Measurements from ENCODE around the gene FMNL2. TPM values are rescaled to one million over a fixed set of nuclear protein-coding genes. Genes with fewer than 3 reads are reported as not detected.

The FMNL2 gene
- total RNA-seq, 2 experiments from 2014 or later, result 2.2 TPM

DNA sequence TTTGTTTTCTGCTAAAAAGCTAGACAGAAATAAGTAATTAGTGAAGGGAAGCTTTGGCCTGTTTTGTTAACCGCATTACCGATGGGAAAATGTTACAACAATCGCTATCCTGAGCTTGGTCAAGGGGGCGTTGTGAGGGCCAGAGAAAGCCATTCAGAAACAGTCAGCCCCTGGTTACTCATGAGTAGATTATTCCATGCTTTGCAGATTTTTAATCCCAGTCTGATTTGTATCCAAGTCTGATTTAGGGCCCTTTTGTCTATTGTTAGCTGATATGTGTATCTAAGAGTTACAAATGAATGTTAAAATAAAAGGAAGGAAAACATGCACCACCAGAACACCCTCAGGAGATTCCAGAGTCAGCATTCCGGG is 283.2 kb downstream of the FMNL2 start:
- Mint-ChIP-seq H3K9me3 (no peaks in the 10 kb centered on the region), H3K4me3 (no peak overlapping the region), H3K27me3 (peaks cover 2% of the 10 kb centered on the region), H3K27ac (no peak overlapping the region), H3K36me3 (no peaks in the 10 kb centered on the region), H3K4me1 (ENCODE audit: low read depth) (no peaks in the 10 kb centered on the region)
- no peak for DNase-seq
- intact Hi-C loops (cut with micrococcal nuclease), result no loop called here
- POLR2A ChIA-PET, result no interaction called here
- CTCF ChIA-PET, result interaction anchor here (0.8 to 2.1 kb wide), 2 partner anchors 17 to 577 kb away, joined by 3 to 9 read pairs; no protein-coding TSS in a partner anchor

DNA sequence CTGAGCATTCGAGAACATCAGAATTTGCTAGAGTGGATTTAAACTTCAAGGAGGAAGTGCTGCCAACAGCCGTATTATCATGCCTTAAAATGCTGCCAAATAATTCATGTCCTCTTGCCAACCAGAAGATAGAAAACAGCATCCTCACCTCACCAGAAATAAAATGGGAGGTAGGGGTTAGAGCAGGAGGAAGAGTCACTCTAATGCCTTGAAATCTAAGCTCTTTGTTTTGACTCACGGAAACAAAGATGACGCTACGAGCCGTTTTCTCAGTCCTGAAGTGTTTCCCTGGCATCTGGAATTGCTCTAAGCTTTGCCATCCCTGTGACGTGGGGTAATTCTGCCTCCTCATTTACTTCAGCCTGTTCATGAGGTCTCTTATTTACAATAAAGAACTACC is 285.2 kb downstream of the FMNL2 start:
- no peak for DNase-seq
- H3K27me3 Mint-ChIP-seq, result peaks cover 6% of the 10 kb centered on the region
- ChIA-PET POLR2A (no interaction called here), CTCF (no interaction called here)
- H3K27ac Mint-ChIP-seq, result no peak overlapping the region
- H3K4me1 Mint-ChIP-seq (ENCODE audit: low read depth), result no peaks in the 10 kb centered on the region
- intact Hi-C loops (cut with micrococcal nuclease), result no loop called here
- no peaks in the 10 kb centered on the region for H3K36me3 Mint-ChIP-seq
- H3K9me3 Mint-ChIP-seq, result no peaks in the 10 kb centered on the region
- no peak overlapping the region for H3K4me3 Mint-ChIP-seq

DNA sequence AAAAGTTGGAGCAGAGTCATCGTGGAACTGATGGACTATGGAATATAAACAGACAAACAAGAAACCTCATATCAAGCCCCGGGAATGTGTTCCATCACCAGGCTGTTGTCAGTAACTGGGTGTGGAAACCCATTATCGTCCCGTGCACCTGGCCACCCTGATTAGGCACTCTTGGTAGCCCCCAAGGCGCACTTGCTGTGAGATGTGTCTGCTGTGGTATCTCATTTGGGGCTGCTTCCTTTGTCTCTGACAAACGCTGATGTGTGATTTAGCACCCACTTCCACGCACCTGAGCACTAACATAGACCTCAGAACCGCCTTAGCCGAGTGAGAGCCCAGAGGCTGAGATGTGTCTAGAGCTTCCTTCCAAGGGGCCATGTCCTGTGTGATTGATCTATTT is 286.0 kb downstream of the FMNL2 start:
- POLR2A ChIA-PET, result no interaction called here
- no peak overlapping the region for H3K4me3 Mint-ChIP-seq
- intact Hi-C loops (cut with micrococcal nuclease), result no loop called here
- H3K4me1 Mint-ChIP-seq (ENCODE audit: low read depth), result no peaks in the 10 kb centered on the region
- DNase-seq, result no peak
- no peak overlapping the region for H3K27ac Mint-ChIP-seq
- H3K27me3 Mint-ChIP-seq, result peaks cover 6% of the 10 kb centered on the region
- H3K9me3 Mint-ChIP-seq, result no peaks in the 10 kb centered on the region
- H3K36me3 Mint-ChIP-seq, result no peaks in the 10 kb centered on the region
- CTCF ChIA-PET, result no interaction called here

DNA sequence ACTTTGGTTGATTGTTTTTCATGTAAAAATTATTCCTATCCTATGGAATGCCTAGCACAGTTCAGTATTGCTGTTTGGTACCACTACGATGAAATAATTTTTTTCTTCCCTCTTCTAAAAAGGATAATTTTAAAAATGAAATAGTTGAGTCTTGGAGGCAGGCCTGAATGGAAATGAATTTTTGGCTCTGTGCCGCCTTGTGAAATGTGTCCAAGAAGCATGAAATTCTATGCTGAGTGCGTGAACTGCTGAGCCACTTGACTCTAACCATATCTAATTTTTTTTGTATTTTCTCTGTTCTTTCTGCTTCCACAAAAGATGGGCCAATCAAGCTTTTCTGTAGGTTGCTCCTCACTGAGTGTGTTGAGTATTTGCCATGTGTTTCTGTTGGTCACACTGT is 287.2 kb downstream of the FMNL2 start:
- Mint-ChIP-seq H3K27me3 (peaks cover 6% of the 10 kb centered on the region), H3K36me3 (no peaks in the 10 kb centered on the region), H3K4me1 (ENCODE audit: low read depth) (no peaks in the 10 kb centered on the region), H3K4me3 (no peak overlapping the region), H3K27ac (no peak overlapping the region), H3K9me3 (no peaks in the 10 kb centered on the region)
- DNase-seq, result no peak
- ChIA-PET CTCF (no interaction called here), POLR2A (no interaction called here)
- intact Hi-C loops (cut with micrococcal nuclease), result no loop called here

DNA sequence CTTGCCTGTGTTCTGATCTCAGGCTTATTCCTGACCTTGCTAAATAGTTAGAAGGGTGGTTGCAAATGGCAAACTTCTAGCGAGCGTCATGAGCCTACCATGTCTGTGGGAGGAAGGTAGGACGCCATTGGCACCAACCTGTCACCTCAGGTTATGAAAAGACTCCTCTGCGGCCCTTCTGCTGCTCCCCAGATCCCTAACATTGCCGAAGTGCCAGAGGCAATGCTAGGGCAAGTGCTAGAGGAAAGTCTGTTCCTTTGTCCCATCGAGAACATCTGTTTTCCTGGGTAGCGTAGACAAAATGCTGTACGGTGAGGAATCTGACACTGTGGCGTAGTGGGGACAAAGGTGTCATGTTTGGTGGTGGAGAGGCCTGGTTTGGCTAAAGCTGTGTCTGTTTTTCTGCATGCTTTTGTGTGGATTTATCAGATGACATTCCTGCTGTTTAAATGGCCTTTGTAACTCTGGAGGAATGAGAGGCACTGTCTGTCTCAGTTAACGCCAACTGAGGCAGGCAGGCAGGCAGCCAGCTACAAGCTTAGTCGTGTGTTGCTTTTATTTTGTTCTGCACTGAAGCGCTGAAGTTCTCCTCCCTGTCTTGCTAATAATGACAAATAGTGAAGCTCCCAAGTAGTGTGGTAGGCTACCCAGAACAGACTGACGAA is 288.2 kb downstream of the FMNL2 start:
- Mint-ChIP-seq H3K9me3 (no peaks in the 10 kb centered on the region), H3K36me3 (no peaks in the 10 kb centered on the region), H3K4me1 (ENCODE audit: low read depth) (no peaks in the 10 kb centered on the region), H3K4me3 (no peak overlapping the region), H3K27ac (no peak overlapping the region), H3K27me3 (peaks cover 6% of the 10 kb centered on the region)
- intact Hi-C loops (cut with micrococcal nuclease), result no loop called here
- DNase-seq, result no peak
- ChIA-PET POLR2A (no interaction called here), CTCF (interaction anchor here (1.3 kb wide), 1 partner anchor 12 kb away, joined by 3 read pairs; no protein-coding TSS in a partner anchor)

DNA sequence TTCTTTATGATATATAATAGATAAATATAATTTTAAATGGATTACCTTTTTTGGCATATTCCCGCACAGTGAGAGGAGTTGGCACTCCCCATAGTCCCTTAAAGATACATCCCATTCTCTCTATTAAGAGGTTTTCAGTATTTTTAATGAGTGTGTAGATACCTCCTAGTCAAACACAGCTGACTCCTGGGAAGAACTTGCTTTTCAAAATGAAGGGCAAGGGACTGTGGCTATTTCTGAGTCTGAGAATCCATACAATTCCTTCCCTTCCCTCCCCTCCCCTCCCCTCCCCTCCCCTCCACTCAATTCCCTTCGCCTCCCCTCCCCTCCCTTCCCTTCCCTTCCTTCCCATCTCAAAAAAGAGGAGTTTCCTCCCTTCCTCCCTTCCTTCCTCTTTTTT is 288.8 kb downstream of the FMNL2 start:
- H3K4me1 Mint-ChIP-seq (ENCODE audit: low read depth), result no peaks in the 10 kb centered on the region
- H3K36me3 Mint-ChIP-seq, result no peaks in the 10 kb centered on the region
- H3K4me3 Mint-ChIP-seq, result no peak overlapping the region
- no peak overlapping the region for H3K27ac Mint-ChIP-seq
- CTCF ChIA-PET, result interaction anchor here (1.3 kb wide), 1 partner anchor 12 kb away, joined by 3 read pairs; no protein-coding TSS in a partner anchor
- no peaks in the 10 kb centered on the region for H3K9me3 Mint-ChIP-seq
- intact Hi-C loops (cut with micrococcal nuclease), result no loop called here
- DNase-seq, result no peak
- POLR2A ChIA-PET, result no interaction called here
- peaks cover 6% of the 10 kb centered on the region for H3K27me3 Mint-ChIP-seq

DNA sequence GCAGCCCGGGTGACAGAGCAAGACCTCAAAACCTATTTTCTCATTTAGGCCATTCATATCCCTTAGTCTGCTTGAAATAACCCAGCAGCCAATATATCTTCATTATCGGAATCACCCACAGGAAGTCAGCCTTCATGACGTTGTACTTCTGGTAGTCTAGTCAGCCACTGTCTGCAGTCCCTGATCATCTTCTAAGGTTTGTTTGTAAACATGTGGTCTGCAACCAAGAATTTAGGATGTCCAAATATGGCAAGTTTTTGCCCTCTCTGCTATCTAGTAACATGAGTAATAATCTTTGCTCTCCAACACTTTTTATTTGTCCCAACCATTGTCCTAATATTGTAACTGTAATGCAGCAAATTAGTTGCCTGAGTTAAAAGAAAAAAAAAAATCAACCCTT is 289.8 kb downstream of the FMNL2 start:
- CTCF ChIA-PET, result interaction anchor here (2.8 kb wide), 1 partner anchor 11 kb away, joined by 14 read pairs; no protein-coding TSS in a partner anchor
- POLR2A ChIA-PET, result no interaction called here
- H3K36me3 Mint-ChIP-seq, result no peaks in the 10 kb centered on the region
- H3K4me3 Mint-ChIP-seq, result no peak overlapping the region
- H3K9me3 Mint-ChIP-seq, result no peaks in the 10 kb centered on the region
- intact Hi-C loops (cut with micrococcal nuclease), result no loop called here
- peaks cover 8% of the 10 kb centered on the region for H3K4me1 Mint-ChIP-seq (ENCODE audit: low read depth)
- H3K27me3 Mint-ChIP-seq, result peaks cover 6% of the 10 kb centered on the region
- DNase-seq, result no peak
- H3K27ac Mint-ChIP-seq, result no peak overlapping the region

DNA sequence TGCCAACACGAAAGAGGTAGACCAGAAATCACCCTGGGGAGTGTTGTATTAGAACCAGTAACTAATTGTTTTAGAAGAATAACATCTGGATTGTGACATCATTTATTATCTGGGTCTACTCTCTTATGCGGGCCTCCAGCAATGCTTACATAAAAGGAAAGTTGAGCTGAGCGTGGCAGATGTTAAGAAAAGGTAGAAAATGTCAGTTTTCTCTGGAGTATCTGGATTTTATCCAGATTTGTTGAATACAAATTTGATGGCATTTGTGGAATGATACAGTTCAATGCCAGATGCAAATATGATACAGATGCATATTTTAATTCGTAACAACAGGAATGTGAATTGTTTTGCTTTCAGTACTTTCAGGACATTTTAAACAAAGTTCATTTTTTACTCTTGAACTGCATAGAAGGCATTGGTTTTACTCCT is 292.0 kb downstream of the FMNL2 start:
- no peak for DNase-seq
- Mint-ChIP-seq H3K27ac (no peak overlapping the region), H3K9me3 (no peaks in the 10 kb centered on the region), H3K36me3 (no peaks in the 10 kb centered on the region), H3K27me3 (peaks cover 6% of the 10 kb centered on the region), H3K4me1 (ENCODE audit: low read depth) (peaks cover 9% of the 10 kb centered on the region), H3K4me3 (no peak overlapping the region)
- POLR2A ChIA-PET, result no interaction called here
- CTCF ChIA-PET, result interaction anchor here (1.1 to 2.8 kb wide), 5 partner anchors 8 to 590 kb away, joined by 3 to 14 read pairs (median 4); partner anchors contain the start of gene STAM2
- intact Hi-C loops (cut with micrococcal nuclease), result loop anchor here (2.0 kb wide), 2 partner anchors 436 to 450 kb away; no protein-coding TSS in a partner anchor

DNA sequence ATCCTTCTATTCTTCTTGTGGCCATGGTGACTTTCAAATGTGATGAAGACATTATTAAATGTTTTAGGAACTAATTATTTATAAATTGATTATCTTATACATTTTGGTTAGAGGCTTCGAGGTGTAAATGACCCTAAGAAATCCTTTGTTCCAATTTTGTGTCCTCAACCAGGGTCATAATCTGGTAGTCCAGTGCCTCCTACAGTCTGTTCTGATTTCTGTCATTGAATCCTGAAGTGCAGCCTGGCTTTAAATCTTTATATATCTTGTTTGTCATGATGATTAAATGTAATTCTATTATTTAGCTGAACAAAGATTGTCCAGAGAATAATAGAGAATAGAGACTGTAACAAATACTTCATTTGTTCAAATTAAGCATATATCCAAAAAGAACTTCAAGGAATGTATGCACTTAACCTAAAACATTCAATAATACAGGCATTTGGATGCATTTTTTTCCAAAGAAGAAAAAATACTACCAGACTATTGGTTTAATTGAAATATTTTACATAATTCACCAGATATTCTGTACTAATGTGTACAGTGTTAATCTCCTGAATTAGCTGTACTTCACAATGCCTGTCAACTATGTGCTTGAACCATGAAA is 292.5 kb downstream of the FMNL2 start:
- Mint-ChIP-seq H3K4me1 (ENCODE audit: low read depth) (peaks cover 9% of the 10 kb centered on the region), H3K27me3 (peaks cover 4% of the 10 kb centered on the region), H3K9me3 (no peaks in the 10 kb centered on the region), H3K27ac (no peak overlapping the region), H3K4me3 (no peak overlapping the region), H3K36me3 (no peaks in the 10 kb centered on the region)
- ChIA-PET POLR2A (no interaction called here), CTCF (interaction anchor here (1.1 to 2.8 kb wide), 5 partner anchors 8 to 591 kb away, joined by 3 to 14 read pairs (median 4); no protein-coding TSS in a partner anchor)
- intact Hi-C loops (cut with micrococcal nuclease), result loop anchor here (2.0 kb wide), 2 partner anchors 437 to 451 kb away; no protein-coding TSS in a partner anchor
- DNase-seq, result no peak

DNA sequence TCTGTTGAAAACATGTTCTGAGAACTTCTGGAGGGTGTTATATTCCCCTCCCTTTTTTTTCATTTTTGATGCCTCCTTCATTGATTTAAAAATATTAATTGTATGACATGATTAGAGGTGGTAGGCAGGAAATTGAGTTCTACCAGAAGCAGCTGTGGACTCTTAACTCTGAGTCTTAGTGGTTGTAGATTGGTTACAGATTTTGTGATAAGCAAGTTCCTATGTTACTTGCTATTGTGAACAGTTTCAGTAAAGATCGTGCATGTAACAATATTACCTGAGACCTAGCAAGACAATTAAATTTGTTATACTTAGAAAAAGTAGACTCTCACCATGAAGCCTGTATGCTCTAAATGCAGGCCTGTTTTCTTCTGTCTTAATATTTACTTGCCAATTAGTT is 294.2 kb downstream of the FMNL2 start:
- peaks cover 3% of the 10 kb centered on the region for H3K27me3 Mint-ChIP-seq
- peaks cover 9% of the 10 kb centered on the region for H3K4me1 Mint-ChIP-seq (ENCODE audit: low read depth)
- CTCF ChIA-PET, result no interaction called here
- intact Hi-C loops (cut with micrococcal nuclease), result no loop called here
- no peaks in the 10 kb centered on the region for H3K9me3 Mint-ChIP-seq
- POLR2A ChIA-PET, result interaction anchor here (1.2 kb wide), 1 partner anchor 55 kb away, joined by 3 read pairs; no protein-coding TSS in a partner anchor
- H3K27ac Mint-ChIP-seq, result no peak overlapping the region
- H3K4me3 Mint-ChIP-seq, result no peak overlapping the region
- no peaks in the 10 kb centered on the region for H3K36me3 Mint-ChIP-seq
- no peak for DNase-seq

DNA sequence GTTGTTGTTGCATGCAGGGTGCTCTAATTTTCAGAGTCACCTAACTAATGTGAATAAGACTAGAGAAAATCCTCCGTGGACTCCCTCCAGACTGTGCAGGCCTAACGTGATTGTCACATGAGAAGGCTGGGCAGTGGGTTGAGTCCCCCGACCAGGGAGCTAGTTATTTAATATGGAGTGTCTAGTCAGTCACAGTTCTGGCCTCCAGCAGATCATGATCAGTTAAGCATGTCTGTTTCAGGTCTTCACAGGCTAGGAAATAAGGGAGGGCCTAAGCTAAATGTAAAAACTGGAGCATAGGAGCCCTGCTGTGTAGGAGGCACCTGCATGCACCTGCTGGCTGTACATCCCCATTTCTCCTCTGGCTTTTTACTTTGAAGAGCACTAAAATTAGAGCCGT is 295.5 kb downstream of the FMNL2 start:
- H3K4me3 Mint-ChIP-seq, result no peak overlapping the region
- DNase-seq, result no peak
- intact Hi-C loops (cut with micrococcal nuclease), result loop anchor here (10.0 kb wide), 1 partner anchor 296 kb away; the partner anchor contains the start of gene FMNL2
- POLR2A ChIA-PET, result no interaction called here
- no peaks in the 10 kb centered on the region for H3K27me3 Mint-ChIP-seq
- CTCF ChIA-PET, result interaction anchor here (1.4 kb wide), 1 partner anchor 594 kb away, joined by 3 read pairs; no protein-coding TSS in a partner anchor
- peaks cover 9% of the 10 kb centered on the region for H3K4me1 Mint-ChIP-seq (ENCODE audit: low read depth)
- no peak overlapping the region for H3K27ac Mint-ChIP-seq
- H3K9me3 Mint-ChIP-seq, result no peaks in the 10 kb centered on the region
- no peaks in the 10 kb centered on the region for H3K36me3 Mint-ChIP-seq

DNA sequence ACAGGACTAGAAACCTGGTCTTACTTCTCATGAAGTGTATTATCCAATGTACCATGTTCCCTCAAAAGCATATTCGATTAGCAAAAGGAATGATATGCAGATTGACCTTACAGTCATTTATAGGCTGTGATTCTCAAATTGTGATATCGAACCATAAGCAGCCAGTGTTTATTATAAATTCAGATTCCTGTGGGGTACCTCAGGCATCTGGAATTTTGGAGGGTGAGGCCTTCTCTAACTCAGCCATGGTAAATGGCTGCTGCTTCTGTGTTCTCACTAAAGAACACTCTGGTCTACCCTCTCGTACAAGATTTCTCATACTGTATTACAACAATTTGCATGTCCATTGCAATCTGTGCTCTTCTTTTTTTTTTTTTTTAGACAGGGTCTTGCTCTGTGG is 297.8 kb downstream of the FMNL2 start:
- intact Hi-C loops (cut with micrococcal nuclease), result loop anchor here (10.0 kb wide), 1 partner anchor 298 kb away; the partner anchor contains the start of gene FMNL2
- CTCF ChIA-PET, result interaction anchor here (4.0 kb wide), 1 partner anchor 596 kb away, joined by 43 read pairs; no protein-coding TSS in a partner anchor
- Mint-ChIP-seq H3K4me1 (ENCODE audit: low read depth) (peaks cover 9% of the 10 kb centered on the region), H3K4me3 (no peak overlapping the region), H3K9me3 (no peaks in the 10 kb centered on the region), H3K36me3 (no peaks in the 10 kb centered on the region), H3K27me3 (peaks cover 7% of the 10 kb centered on the region), H3K27ac (no peak overlapping the region)
- POLR2A ChIA-PET, result no interaction called here
- no peak for DNase-seq

Measured in activated CD4-positive, alpha-beta memory T cell treated with anti-CD3 and anti-CD28 coated beads for 36 hours (primary cell).